ENCODE measurements around the gene TENT5A.
"Not testable (repeated sequence)": the region's sequence is repeated elsewhere in the genome, so short reads cannot be mapped to it uniquely, and the experiment has no call there.

The TENT5A gene

DNA sequence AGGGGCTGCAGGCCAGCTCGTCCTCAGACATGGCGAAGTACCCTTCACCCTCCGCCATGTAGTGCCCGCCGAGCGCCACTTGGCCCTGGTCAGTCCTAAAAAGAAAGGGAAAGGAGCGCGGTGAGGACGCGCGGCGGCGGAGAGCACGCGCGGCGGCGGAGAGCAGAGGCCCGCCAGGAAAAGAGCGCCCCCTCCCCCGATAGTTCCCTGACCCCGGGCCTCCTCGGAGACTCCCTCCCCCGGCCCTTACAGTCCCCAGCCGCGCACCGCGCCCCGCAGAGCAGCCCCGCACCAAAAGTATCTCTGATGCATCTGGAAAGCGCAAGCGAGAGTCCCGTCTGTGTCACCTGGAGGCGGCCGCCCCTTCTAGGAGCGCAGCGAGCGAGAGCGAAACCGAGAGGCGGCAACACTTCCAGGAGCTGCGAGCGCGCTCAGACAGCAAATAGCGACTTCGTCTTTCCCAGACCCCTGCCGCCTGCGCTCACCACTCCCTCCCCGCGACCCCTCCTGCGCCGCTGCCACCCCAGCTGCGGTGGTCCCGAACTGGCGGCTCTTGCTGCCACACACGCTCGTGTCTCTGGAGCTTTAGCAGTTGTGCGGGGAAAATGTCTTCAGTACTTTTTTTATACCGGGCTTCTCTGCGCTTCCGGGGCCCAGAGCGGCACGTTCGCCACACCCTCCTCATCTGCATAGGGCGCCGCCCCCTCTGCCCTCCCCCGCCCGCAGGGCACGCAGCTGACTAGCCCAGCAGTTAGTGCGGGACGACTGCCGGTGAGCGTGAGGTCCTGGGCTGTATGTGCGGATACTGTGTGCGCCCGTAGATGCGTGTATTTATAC, at the start of gene TENT5A:
Gene TENT5A, minus strand, starts transcription at position 598 of the 837 bp plus-strand sequence. Its CDS starts 540 bp downstream, at position 58.
- DNase-seq (ENCODE audit: low read depth in 2 of 2) = peak; percentile 73

DNA sequence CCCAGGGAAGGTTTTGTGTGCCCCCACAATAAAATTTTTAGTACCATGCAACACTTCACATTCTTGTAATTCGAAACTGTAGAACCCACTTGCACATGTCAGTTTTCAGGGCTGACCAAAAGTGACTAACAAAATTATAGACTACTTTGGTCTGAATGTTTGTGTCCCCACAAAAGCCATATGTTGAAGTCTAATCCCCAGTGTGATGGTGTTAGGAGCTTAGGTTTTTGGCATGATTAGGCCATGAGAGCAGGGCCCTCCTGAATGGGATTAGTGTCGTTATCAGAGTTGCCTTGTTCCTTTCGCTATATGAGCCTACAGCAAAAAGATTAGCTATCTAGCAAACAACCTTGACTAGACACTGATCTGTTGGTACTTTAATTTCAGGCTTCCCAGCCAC, 49.0 kb upstream of the TENT5A start:
- no peak for DNase-seq (ENCODE audit: low read depth in 2 of 2)

DNA sequence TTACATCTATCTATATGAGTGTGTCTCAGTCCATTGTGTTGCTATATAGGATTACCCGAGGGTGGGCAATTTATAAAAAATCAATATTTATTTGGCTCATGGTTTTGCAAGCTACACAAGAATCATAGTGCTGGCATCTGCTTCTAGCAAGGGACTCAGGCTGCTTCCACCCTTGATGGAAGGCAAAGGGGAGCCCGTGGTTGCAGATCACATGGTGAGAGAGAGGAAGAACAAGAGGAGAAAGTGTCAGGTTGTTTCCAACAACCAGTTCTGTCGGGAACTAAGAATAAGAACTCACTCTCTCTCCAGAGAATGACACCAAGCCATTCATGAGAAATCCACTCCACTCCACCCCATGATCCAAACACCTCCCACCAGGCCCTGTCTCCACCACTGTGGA, 48.2 kb upstream of the TENT5A start:
- DNase-seq (ENCODE audit: low read depth in 2 of 2) = no peak

DNA sequence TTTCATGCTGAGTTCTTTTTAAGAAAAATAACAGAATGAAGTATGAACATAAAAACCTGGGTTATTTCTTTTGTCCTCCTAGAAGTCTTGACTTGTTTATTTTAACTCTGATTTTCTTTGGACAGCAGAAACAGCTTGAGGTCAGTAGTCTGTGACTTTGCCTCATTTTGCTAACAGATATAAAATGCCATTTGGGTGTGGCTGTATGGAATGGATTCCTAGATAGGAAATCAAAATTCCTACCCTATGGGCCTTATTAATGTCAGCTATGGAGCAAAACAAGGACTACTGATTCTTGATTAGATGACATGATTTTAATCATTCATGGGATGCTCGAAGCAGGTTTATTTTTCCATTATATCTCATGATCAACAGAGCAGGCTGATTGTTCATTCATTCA, 46.8 kb upstream of the TENT5A start:
- no peak for DNase-seq (ENCODE audit: low read depth in 2 of 2)

DNA sequence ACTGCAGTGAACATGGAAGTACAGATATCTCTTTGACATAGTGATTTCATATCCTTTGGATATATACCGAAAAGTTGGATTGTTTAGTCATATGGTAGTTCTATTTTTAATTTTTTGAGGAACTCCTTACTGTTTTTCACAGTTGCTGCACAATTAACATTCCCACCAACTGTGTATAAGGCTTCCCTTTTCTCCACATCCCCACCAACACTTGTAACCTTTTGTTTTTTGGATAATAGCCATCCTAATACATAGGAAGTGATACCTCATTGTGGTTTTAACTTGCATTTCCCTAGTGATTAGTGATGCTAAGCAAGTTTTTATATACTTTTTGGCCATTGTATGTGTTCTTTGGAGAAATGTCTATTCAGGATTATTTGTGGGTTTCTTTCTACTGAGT, 45.1 kb upstream of the TENT5A start:
- no peak for DNase-seq (ENCODE audit: low read depth in 2 of 2)

DNA sequence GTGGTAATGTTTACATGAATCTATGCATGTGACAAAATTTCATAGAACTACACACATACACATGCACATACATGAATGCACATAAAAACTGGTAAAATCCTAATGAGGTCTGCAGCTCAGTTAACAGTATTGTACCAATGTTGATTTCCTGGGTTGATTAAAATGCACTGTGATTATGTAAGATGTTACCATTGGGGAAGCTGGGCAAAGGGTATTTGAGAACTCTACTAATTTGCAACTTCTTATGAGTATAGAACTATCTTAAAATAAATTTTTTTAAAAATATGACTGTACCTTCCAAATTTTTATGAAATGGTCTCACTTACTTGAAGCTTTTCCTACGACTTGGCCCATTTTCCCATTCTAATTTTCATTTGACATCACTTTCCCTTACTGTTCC, 43.4 kb upstream of the TENT5A start:
- DNase-seq (ENCODE audit: low read depth in 2 of 2) = no peak

DNA sequence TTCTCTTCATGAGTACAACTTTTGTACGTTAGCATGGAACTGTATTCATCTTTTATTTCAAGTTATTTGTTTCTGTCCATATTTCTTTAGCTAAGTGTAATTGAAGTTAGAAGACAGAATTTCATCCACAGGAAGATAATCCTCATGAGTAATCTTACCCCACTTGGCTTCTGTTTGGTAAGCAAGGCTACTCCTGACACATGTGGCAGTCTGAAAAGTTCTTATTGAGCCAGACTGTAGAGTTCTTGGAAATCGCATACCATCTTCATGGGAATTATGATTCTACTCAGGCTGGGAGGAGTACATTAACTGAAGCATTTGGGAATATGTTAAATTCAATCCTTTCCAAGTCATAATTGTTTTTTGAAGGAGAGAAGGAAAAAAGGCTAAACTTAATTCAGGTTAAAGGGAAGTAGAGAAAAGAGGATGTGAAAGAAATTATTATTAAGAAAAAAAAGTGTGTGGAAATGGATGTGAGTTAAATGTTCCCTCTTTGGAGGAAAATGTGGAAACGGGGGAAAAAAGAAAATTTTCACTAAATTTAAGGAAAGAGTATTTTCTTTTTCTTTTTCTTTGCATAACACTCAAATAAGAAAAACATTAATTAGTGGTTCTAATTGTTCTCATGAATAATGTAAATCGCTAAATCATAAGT, 41.5 kb upstream of the TENT5A start:
- DNase-seq (ENCODE audit: low read depth in 2 of 2) = no peak

DNA sequence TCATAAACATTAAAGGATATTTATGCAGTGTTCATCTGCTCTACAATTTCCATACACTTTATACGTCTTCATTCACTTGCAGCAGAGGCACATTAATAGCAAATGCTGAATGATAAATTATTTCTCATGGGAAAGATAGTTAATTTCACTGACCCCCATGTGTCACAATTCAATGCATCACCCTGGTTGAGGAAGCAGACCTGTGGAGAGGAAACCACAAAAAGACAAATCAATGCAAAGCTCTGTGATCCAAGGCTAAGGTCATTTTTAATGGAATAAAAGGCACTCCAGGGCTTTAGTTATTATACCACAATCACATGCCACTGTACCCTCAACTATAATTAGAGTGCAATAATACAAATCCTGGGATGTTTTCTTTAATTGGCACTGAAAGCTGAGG, 40.3 kb upstream of the TENT5A start:
- DNase-seq (ENCODE audit: low read depth in 2 of 2) = no peak

DNA sequence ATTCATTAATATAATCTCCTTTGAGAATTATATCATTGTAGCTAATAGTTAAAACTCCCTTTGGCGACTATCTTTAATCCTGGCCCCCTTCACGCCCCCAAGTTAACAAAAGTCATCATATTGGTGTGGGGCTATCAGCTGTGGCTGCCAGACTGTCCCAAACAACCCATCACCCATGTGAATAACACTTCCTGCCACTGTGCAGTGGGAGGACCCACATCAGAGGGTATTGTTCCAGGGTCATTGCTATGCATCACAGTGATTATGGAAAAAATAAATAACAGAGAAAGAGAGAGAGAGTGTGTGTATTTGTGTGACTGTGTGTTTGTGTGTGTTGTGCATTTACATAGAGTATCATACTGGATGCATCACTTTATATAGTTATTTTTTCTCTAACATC, 39.3 kb upstream of the TENT5A start:
- DNase-seq (ENCODE audit: low read depth in 2 of 2) = no peak

DNA sequence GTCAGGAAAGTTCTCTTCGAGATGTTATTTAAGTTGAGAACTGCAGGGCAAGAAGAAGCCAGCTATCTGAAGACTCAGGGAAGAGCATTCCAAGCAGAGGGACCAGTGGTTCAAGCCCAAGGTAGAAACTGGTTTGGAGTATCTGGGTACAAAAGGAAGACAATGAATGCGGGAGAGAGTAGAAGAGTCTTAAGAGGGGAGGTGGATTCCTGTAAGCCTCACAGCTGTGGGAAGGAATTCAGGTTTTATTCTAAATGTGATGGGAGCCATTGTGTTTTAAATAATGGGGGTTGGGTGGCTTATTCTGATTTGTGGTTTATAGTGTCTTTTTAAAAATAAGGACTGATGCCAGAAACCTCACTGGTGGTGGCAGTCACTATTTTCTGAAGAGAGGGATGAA, 37.6 kb upstream of the TENT5A start:
- no peak for DNase-seq (ENCODE audit: low read depth in 2 of 2)

DNA sequence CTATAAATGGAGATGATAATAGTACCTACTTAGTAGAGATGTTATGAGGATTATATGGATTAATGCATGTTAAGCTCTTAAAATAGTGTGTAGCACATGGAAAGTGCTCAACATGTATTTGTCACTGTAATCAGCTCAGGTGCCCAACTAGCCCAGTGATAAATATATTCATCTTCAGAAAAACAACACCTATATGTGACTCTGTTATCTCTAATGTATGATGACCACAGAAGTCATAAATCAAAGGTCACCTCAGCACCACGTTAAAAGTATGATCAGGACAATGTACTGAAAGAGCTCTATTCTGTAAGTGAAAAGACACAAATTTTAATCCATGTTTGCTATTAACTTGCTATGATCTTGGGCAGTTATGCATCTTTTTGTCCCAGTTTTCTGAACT, 36.8 kb upstream of the TENT5A start:
- DNase-seq (ENCODE audit: low read depth in 2 of 2) = no peak

DNA sequence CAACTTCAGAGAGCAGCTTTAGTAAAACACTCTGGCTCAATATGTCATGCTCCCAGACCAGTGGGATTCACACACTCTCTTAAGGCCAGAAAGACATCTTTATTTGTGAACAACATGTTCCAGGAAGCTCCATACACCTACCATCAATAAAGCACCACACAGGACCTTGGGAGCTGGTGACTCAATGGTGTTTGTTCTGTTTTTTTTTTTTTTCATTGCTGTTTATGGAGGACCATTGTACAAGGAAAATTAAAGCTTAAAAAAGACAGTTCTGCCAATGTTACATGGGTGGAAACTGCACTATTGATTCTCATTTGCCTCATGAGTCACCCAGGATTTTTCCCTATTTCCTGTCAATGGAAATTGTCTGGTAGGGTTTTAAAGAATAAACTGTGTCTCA, 36.3 kb upstream of the TENT5A start:
- DNase-seq (ENCODE audit: low read depth in 2 of 2) = no peak

DNA sequence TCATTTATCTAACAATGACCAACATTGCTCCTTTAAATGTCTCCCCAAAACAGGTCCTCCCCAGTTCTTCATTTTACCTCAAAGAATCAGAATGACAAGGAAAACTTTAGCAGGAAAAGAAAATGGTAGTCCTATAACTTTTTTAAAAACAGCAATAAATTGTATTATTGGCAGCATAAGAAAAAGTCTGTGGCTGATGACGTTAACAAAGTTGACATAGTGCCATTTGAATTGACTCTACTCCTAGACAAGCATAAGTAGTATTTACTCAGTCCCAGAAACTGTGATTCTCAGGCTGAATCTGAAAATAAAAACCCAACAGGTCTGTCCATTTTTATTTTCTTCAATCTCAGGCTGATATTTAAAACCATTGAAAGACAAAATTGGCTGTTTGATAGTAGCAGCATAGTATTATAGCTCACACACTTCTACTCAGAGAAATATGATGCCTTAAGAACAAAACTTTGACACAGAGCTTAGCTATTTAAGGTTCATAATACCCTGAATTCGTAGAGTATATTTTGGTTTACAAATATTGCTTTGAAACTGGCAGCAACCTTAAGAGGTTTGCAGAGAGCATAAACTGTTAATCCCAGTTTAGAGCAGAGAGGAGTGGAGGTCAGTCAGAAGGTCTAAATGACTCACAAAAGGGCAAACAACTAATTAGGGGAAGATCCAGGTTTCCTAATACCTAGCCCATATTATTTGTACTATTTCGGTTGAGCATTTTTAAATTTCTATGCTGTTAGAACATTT, 35.0 kb upstream of the TENT5A start:
- no peak for DNase-seq (ENCODE audit: low read depth in 2 of 2)

DNA sequence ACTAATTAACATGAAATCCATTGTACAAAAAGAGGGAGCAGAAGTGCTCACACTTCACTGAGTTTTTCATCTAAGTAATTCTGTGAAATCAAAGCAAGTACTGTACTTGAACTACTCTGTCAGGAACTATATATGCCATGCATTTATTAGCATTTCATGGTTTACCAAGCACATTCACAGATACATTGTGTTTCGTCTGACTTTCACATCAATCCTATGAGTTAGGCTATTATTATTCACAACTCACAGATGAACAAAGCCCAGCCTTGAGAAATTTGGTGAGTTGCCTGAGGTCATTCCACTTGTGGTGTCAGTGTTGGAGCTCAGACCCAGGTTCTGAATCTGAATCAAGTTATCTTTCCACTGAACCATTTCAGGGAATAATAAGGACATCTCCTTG, 33.7 kb upstream of the TENT5A start:
- no peak for DNase-seq (ENCODE audit: low read depth in 2 of 2)

DNA sequence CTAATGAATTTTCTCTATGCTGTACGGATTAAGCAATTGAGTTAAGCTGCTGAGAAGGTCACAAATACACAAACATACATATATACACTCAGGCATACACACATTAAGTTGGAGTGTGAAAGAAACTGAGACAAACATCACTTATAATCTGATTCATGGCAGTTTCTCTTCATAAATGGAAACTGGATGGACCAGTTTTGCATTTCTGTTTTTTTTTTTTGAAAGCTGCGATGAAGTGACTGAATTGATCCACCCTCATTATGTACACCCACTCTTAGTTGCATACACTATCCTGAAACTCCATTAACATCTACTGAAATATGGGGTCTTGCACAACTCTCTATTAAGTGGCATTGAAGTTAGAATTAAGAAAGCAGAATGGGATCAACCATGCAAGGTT, 32.9 kb upstream of the TENT5A start:
- DNase-seq (ENCODE audit: low read depth in 2 of 2) = no peak

DNA sequence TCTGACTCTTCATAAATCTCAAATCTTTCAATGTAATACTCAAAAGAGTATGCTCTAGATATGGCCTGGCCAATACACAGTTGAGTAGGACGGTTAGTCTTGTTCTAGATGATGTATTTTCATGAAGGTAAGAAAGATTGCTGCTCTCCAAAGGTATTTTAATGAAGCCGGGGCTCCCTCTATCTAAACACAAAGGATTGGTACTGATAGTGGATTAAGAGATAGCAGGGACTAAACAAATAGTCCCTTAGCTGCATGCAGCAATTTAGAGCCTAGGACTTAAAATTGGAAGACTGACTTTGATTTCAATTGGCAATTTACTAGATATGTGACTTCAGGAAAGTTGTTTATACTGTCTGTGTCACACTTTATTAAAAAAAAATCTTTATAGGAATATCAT, 31.4 kb upstream of the TENT5A start:
- no peak for DNase-seq (ENCODE audit: low read depth in 2 of 2)

DNA sequence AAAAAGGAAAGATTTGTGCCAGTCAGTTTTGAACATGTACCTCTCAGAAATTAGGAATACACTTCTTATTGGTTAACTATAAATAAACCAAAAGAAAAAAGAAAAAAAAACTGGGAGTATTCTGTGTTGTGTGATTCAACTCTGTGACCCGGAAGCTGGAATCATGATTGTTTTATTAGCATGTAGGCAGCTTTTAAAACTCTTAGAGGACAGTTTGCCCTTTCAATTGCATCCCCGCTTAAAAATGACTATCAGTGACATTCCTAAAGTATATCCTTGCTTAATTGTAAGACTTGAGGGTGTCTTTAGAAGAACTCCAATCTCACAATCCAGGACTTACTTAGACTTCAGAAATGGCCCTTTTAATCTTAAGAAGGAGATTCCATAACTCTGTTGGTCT, 29.1 kb upstream of the TENT5A start:
- no peak for DNase-seq (ENCODE audit: low read depth in 2 of 2)

DNA sequence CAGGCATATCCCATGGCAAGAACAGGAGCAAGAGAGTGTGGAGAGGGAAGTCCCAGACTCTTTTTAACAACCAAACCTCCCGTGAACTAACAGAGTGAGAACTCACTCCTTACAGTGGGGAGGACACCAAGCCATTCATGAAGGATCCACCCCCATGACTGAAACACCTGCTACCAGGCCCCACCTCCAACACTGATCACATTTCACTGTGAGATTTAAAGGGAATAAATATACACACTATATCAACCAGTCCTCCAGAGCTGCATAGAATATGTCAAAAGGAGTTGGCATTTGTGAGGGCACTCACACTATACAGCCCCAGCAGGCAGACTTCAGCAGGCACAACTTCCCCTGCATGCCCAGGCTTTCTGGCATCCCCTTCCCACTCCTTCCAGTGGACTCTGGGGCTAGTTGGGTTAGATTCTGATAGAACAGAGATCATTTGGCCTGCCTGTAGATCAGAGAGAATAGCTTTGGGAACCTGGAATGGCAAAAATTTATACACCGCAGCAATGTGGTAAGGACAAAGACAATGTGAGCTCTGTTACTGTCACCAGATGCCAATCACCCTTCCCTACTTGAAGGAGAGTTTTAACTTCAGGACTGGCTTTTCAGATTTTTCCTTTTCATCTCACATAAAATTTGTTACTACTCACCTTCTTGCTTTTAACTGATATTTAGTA, 25.2 kb upstream of the TENT5A start:
- DNase-seq (ENCODE audit: low read depth in 2 of 2) = no peak

DNA sequence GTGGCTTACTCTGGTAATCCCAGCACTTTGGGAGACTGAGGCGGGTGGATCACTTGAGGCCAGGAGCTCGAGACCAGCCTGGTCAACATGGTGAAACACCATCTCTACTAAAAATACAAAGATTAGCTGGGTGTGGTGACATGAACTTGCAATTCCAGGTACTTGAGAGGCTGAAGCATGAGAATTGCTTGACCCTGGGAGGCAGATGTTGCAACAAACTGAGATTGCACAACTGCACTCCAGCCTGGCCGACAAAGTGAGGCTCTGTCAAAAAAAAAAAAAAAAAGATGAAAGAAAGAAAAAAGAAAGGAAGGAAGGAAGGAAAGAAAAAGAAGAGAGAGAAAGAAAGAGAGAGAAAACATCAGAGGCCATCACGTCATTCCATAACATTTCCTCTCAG, 23.7 kb upstream of the TENT5A start:
- DNase-seq (ENCODE audit: low read depth in 2 of 2) = not testable (repeated sequence)

DNA sequence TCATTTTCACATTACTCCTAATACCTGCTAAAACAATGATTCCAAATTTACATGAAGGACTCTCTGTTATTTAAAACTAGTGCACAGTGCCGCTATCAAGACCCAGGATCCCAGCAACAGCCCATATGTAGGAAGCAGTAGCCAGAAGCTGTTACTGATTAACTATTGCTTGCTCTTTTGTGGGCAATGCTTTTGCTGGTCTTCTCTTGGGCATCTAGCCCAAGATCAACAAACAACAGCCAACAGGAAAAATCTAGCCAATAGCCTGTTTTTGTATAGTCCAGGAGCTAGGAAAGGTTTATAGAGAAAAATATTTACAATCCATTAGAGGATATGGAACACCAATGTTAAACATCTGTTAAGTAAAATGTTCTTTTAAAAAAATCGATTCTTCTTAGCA, 22.1 kb upstream of the TENT5A start:
- no peak for DNase-seq (ENCODE audit: low read depth in 2 of 2)

DNA sequence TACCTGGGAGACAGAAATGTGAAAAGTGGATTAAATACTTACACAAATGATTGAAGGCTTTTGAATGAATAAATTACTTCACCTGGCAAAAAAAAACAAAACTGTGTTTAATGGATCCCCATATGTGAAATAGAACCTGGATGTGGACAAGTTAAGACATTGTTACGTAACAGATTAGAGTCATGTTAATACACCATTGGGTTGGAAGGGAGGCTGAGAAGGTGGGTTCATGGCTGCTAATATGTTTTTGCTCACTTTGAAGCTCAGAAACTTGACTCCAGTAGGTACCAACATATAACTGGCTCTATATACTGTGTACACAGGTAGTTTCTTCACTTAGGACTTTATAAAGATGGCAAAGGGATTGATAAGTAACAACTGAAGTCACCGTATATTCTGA, 21.4 kb upstream of the TENT5A start:
- DNase-seq (ENCODE audit: low read depth in 2 of 2) = no peak

DNA sequence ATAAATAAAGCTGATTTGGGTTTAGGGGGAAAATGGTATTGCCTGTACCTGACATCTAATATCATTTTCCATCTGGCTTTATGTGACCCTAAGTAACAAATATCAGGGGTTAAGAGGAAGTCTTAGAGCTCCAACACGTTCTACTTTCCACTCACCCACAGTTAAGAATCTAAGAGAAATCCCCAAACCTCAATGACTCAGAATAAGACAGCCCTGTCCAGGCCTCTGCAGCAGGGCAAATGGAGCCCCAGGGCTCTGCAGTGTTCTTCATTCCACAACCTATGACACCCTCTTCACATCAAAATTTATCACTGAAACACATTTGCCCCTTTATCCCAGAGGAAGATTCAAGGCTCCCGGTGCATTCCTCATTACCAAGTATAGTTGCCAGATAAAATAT, 20.3 kb upstream of the TENT5A start:
- DNase-seq (ENCODE audit: low read depth in 2 of 2) = no peak

Data from stimulated activated CD8-positive, alpha-beta memory T cell treated with anti-CD3 and anti-CD28 coated beads, Interleukin-15, amount 100 ng/mL, for 4 hours (primary cell).